GM21367 (cell line): ENCODE measurements around the gene DHX32.

Source experiments
- ATAC-seq: cut with Tn5 transposase; IDR thresholded peaks from one replicate; pipeline ENCODE4 v1.9.1; 2021; ENCODE audit not compliant: unreplicated experiment

Gene DHX32

GRCh38 chr10:125850766-125851731 lies 30.0 kb downstream of the DHX32 start:
- ATAC-seq = no peak

DNA sequence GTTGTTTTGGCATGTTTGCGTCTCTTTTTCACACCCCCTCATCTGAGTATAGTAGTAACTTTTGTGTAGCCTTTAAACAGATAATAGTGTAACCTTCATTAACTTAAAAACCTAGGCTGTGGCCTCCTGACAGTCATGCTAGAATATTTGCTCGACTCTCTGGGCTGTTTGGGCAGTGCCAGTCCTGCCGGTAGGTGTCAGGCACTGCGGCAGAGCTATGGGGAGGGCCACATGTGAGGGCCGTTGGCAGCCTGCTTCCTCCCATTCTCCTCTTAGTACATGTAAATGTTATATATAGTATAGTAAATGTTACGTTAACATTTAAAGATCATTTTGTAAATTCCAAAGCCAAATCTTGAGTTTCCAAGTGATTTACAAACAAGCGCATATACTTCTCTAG lies 31.6 kb downstream of the DHX32 start:
- ATAC-seq = no peak

DNA sequence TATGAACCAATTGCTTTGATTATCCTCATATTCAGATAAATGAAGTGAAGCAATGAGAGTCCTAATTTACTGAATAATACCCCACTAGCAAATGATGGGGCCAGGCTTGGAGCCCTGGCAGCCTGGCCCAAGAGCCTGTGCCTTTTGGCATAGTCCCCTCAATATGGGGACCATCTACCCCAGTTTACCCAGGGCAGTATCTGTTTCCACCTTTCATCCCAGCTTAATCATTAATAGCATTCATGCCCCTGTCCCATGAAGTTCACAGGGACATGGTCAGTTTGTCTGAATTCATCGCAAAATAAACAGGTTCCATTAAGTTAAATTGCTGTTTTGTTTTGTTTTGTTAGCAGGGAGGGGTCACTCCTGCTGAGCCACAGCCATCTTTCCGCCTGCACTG lies 32.2 kb downstream of the DHX32 start:
- no peak for ATAC-seq

- ATAC-seq = no peak
Measured at GRCh38 chr10:125848371-125848770, 32.7 kb downstream of the DHX32 start.

- peak; percentile 57 for ATAC-seq
Measured at GRCh38 chr10:125846894-125847293, 34.2 kb downstream of the DHX32 start.

GRCh38 chr10:125845617-125846016 lies 35.5 kb downstream of the DHX32 start:
- no peak for ATAC-seq

DNA sequence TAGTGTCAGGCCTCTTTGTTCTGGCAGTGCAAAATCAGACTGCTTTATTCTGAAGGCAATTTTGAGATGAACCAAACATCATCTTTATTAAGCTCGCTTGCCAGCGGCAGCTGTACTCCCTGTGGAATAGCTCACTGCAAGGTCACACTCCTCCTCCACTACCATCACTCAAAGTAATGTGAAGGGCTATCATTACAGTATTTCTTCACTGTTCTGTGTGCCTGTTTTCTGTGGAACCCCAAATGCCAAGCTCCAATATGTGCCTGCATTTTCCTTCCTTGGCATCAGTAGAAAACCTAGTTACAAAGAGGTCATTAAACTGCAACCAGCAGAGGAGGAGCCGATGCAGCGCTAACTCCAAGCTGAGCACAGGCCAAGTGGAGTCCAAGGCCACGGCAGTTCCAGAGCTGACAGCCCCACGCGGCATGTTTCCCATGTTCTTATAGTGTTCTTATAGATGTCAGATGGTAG lies 36.3 kb downstream of the DHX32 start:
- ATAC-seq = no peak

- no peak for ATAC-seq
Measured at GRCh38 chr10:125843603-125844329, 37.3 kb downstream of the DHX32 start.

DNA sequence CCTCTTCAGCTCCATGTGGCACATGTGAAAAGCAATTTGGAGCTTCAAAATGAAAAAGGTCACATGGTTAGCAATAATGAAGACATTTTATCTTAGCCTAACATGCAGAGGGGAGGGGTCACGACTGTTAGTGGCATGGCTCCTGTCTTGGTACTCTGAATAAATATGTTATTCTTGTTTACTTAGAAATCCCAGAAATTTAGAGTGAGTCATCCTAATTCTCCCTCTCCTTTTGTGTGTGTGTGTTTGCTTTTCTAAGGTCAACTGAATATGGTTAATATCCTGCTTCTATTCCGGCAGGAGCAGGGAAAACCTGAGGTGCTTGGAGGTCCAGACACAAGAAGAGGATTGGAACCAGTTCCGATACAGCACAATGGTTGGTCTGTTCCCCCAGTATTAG lies 40.1 kb downstream of the DHX32 start:
- ATAC-seq = no peak

GRCh38 chr10:125840406-125840805 lies 40.7 kb downstream of the DHX32 start:
- no peak for ATAC-seq

DNA sequence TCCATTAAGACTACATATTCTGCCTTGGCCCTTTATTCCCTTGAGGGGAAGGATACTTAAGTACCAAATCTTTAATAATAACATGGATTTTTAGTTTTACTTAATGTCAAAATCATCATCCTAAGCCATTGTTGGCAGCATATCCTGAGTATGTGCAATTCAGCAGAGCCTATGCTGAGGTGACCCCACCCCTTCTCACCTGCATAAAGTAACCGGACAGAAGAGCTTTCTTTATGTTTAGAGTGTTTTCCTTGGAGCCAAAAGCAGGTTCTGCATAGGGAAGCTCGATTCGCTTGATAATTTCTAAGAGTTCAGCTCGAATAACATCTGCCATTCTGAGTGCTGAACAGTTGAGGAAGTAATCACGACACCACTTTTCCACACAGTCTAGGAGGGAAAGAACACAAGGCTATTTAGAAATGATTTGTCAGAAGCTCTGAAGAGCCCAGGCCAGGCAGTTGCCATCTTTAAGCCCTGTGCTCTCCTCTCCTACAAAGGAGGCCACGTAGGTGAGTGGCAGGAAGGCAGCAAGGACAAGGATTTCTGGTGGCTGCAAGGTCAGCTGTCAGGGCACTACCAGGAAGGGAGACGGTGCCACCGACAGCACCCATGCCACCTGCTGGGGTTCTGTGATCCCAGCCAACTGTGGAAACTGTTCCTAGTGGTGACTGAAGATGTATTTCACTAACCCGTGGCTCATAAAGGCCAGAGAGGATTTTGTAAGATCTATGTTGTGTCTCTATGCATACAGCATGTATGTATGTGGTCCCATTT lies 42.1 kb downstream of the DHX32 start:
- ATAC-seq = no peak

- ATAC-seq = no peak
Measured at GRCh38 chr10:125836746-125837145, 44.3 kb downstream of the DHX32 start.

- no peak for ATAC-seq
Measured at GRCh38 chr10:125828311-125828710, 52.8 kb downstream of the DHX32 start.

DNA sequence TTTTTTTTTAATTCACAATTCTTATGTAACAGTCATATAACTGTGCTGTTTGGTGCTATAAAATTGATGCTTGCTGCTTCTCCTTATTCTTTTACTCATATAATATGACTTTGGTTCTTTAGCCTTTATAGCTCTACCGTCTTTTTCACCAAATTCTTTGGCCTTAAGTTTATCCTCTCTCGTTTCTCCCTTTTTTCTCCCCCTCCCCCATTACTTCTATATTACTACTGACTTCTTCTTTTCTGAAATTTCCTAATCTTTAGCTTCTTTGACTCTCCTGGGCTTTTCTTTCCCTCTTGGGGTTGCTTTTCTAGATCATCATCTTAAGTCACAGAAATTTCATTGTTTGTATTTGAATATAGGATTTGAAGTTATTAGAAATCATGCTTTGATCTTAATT lies 54.0 kb downstream of the DHX32 start:
- ATAC-seq = no peak

- ATAC-seq = no peak
Measured at GRCh38 chr10:125824736-125825135, 56.4 kb downstream of the DHX32 start.

- ATAC-seq = peak; percentile 1
Measured at GRCh38 chr10:125823663-125824251, 57.3 kb downstream of the DHX32 start.

DNA sequence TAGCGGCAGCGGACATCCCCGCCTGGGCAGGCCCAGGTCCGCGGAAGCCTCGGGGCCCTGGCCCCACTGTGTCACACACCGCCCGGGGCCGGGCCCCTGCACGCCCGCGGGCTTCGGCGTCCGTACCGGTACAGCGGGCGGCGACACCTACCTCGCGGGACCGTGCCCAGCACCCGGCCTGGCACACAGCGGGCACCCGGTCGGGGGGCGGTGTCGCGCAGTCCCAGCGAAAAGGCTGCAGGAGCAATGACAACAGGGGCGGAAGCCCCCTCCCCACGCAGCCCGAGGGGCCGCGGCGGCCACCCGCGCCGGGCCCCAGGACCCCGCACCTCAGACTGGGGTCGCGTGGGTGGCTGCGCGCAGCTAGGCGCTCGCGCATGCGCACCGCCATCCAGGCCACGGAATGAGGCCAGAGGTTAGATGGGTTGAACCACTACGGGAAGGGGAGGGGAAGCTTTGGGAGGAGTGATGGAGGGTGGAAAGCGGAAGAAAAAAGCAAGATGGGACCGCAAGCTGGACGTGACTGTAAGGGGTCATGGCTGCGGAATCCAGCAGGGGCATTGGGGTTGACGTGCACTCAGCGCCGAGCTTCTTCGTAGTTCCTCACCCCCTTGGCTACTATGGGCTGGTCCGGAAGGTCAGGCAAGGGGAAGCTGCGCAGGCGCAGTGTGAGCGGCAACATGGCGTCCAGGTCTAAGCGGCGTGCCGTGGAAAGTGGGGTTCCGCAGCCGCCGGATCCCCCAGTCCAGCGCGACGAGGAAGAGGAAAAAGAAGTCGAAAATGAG lies 58.0 kb downstream of the DHX32 start, which contains the start of the genes BCCIP and UROS:
Gene BCCIP (plus strand): TSS at position 669 of the 785 bp plus-strand sequence. CDS start 12 bp downstream, at position 681.
Gene UROS (minus strand): TSS at position 381 of the 785 bp plus-strand sequence. CDS start 6,759 bp downstream, outside the sequence.
- peak; percentile 72 for ATAC-seq

DNA sequence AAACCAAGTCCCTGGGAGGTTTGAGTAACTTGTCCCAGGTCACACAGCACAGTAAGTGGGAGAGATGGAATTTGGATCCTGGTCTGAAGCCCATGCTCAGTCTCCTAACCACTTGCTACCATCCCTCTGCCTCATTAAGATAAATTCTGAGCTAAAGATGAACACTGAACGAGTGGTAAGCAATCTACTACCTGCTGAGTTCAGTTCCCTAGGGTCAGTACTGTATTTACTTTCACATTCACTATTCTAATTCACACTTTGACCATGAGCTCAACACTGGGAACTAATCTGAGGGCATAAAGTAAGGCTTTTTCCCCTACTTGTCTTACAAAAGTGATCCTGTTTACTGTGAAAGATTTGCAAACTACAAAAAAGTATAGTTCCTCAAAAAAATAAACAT lies 60.4 kb downstream of the DHX32 start:
- peak; percentile 50 for ATAC-seq

- no peak for ATAC-seq
Measured at GRCh38 chr10:125817337-125817946, 63.6 kb downstream of the DHX32 start.
